HUES6 (cell line): ENCODE data around the gene ANKRD13A.

Source experiments
- H3K27ac ChIP-seq: 2 replicates; pipeline ENCODE4 v1.7.0; 2013; ENCODE audit warnings: low read depth, mild to moderate bottlenecking, low read length, inconsistent platforms
- H3K27me3 ChIP-seq: 2 replicates; pipeline ENCODE4 v1.6.1; 2013; ENCODE audit warnings: low read length; ENCODE audit not compliant: control insufficient read depth, insufficient read depth
- H3K36me3 ChIP-seq: 2 replicates; pipeline ENCODE4 v1.6.1; 2013; ENCODE audit warnings: low read length; ENCODE audit not compliant: control insufficient read depth, insufficient read depth
- H3K4me1 ChIP-seq: 2 replicates; pipeline ENCODE4 v1.6.1; 2013; ENCODE audit warnings: low read length; ENCODE audit not compliant: control insufficient read depth, insufficient read depth
- H3K4me3 ChIP-seq: 2 replicates; pipeline ENCODE4 v1.5.1; 2013; ENCODE audit warnings: low read depth, low read length
- H3K9ac ChIP-seq: one replicate; pipeline ENCODE4 v1.6.1; 2013; ENCODE audit warnings: mild to moderate bottlenecking, low read length
- H3K9me3 ChIP-seq: 2 replicates; pipeline ENCODE4 v1.6.1; 2013; ENCODE audit warnings: low read depth, low read length; ENCODE audit not compliant: control insufficient read depth, insufficient read depth

The ANKRD13A gene

GRCh38 chr12:109962398-109962797 lies 36.8 kb upstream of the ANKRD13A start:
- H3K9me3 ChIP-seq: no peaks in the 10 kb centered on the region
- H3K27ac ChIP-seq: no peak overlapping the region
- H3K9ac ChIP-seq: no peak overlapping the region
- H3K4me3 ChIP-seq: no peak overlapping the region
- H3K27me3 ChIP-seq: no peaks in the 10 kb centered on the region
- H3K4me1 ChIP-seq: no peaks in the 10 kb centered on the region
- H3K36me3 ChIP-seq: peaks cover 26% of the 10 kb centered on the region

GRCh38 chr12:109963330-109963729 lies 35.9 kb upstream of the ANKRD13A start:
- H3K27me3 ChIP-seq: no peaks in the 10 kb centered on the region
- no peak overlapping the region for H3K9ac ChIP-seq
- peaks cover 26% of the 10 kb centered on the region for H3K36me3 ChIP-seq
- no peaks in the 10 kb centered on the region for H3K9me3 ChIP-seq
- no peak overlapping the region for H3K27ac ChIP-seq
- H3K4me3 ChIP-seq: no peak overlapping the region
- no peaks in the 10 kb centered on the region for H3K4me1 ChIP-seq

- peaks cover 26% of the 10 kb centered on the region for H3K36me3 ChIP-seq
- H3K9ac ChIP-seq: no peak overlapping the region
- H3K27me3 ChIP-seq: no peaks in the 10 kb centered on the region
- no peak overlapping the region for H3K4me3 ChIP-seq
- H3K4me1 ChIP-seq: no peaks in the 10 kb centered on the region
- H3K9me3 ChIP-seq: no peaks in the 10 kb centered on the region
- no peak overlapping the region for H3K27ac ChIP-seq
Measured at GRCh38 chr12:109963743-109964429, 35.3 kb upstream of the ANKRD13A start.

- Histone ChIP-seq H3K27me3 (no peaks in the 10 kb centered on the region), H3K4me1 (no peaks in the 10 kb centered on the region), H3K36me3 (peaks cover 15% of the 10 kb centered on the region), H3K9me3 (no peaks in the 10 kb centered on the region), H3K9ac (no peak overlapping the region), H3K27ac (no peak overlapping the region), H3K4me3 (no peak overlapping the region)
Measured at GRCh38 chr12:109966546-109966945, 32.7 kb upstream of the ANKRD13A start.

- Histone ChIP-seq H3K4me1 (no peaks in the 10 kb centered on the region), H3K36me3 (peaks cover 13% of the 10 kb centered on the region), H3K27ac (no peak overlapping the region), H3K27me3 (no peaks in the 10 kb centered on the region), H3K9me3 (no peaks in the 10 kb centered on the region), H3K9ac (no peak overlapping the region), H3K4me3 (no peak overlapping the region)
Measured at GRCh38 chr12:109967383-109968031, 31.7 kb upstream of the ANKRD13A start.

- Histone ChIP-seq H3K27me3 (no peaks in the 10 kb centered on the region), H3K4me3 (no peak overlapping the region), H3K36me3 (peaks cover 13% of the 10 kb centered on the region), H3K27ac (no peak overlapping the region), H3K9ac (no peak overlapping the region), H3K4me1 (no peaks in the 10 kb centered on the region), H3K9me3 (no peaks in the 10 kb centered on the region)
Measured at GRCh38 chr12:109968032-109968420, 31.2 kb upstream of the ANKRD13A start.

GRCh38 chr12:109968801-109969200 lies 30.4 kb upstream of the ANKRD13A start:
- H3K9ac ChIP-seq: no peak overlapping the region
- no peaks in the 10 kb centered on the region for H3K4me1 ChIP-seq
- no peak overlapping the region for H3K27ac ChIP-seq
- H3K27me3 ChIP-seq: no peaks in the 10 kb centered on the region
- H3K36me3 ChIP-seq: peaks cover 13% of the 10 kb centered on the region
- H3K4me3 ChIP-seq: no peak overlapping the region
- H3K9me3 ChIP-seq: no peaks in the 10 kb centered on the region

- Histone ChIP-seq H3K9me3 (no peaks in the 10 kb centered on the region), H3K4me1 (no peaks in the 10 kb centered on the region), H3K36me3 (peaks cover 19% of the 10 kb centered on the region), H3K27ac (no peak overlapping the region), H3K9ac (no peak overlapping the region), H3K4me3 (no peak overlapping the region), H3K27me3 (no peaks in the 10 kb centered on the region)
Measured at GRCh38 chr12:109972821-109973220, 26.4 kb upstream of the ANKRD13A start.

- no peaks in the 10 kb centered on the region for H3K27me3 ChIP-seq
- no peak overlapping the region for H3K27ac ChIP-seq
- H3K9me3 ChIP-seq: no peaks in the 10 kb centered on the region
- H3K36me3 ChIP-seq: peaks cover 67% of the 10 kb centered on the region
- no peaks in the 10 kb centered on the region for H3K4me1 ChIP-seq
- no peak overlapping the region for H3K4me3 ChIP-seq
- no peak overlapping the region for H3K9ac ChIP-seq
Measured at GRCh38 chr12:109981311-109981710, 17.9 kb upstream of the ANKRD13A start.

- Histone ChIP-seq H3K4me1 (no peaks in the 10 kb centered on the region), H3K4me3 (no peak overlapping the region), H3K9me3 (no peaks in the 10 kb centered on the region), H3K27me3 (no peaks in the 10 kb centered on the region), H3K9ac (no peak overlapping the region), H3K36me3 (peaks cover 62% of the 10 kb centered on the region), H3K27ac (no peak overlapping the region)
Measured at GRCh38 chr12:109982210-109982609, 17.0 kb upstream of the ANKRD13A start.

GRCh38 chr12:109983432-109984142 lies 15.6 kb upstream of the ANKRD13A start:
- Histone ChIP-seq H3K9ac (no peak overlapping the region), H3K4me1 (no peaks in the 10 kb centered on the region), H3K27ac (no peak overlapping the region), H3K4me3 (no peak overlapping the region), H3K27me3 (no peaks in the 10 kb centered on the region), H3K36me3 (peaks cover 66% of the 10 kb centered on the region), H3K9me3 (no peaks in the 10 kb centered on the region)
